OCI-LY1 (cell line): ENCODE results near the gene COMP.

Experiments used
- H2AFZ ChIP-seq: fragments of 200-600 bp; sonication (generic), shearing (Covaris generic); 2 replicates; pipeline ENCODE4 v1.6.0; 2014; ENCODE audit warnings: antibody characterized with exemption, mild to moderate bottlenecking, low read length
- H3F3A ChIP-seq: fragments of 200-600 bp; sonication (generic), shearing (Covaris generic); 2 replicates; pipeline ENCODE4 v1.6.0; 2014; ENCODE audit warnings: mild to moderate bottlenecking, antibody characterized with exemption, low read length, moderate library complexity; ENCODE audit not compliant: insufficient read depth
- H3K27ac ChIP-seq: fragments of 200-600 bp; sonication (generic); 2 replicates; pipeline ENCODE4 v1.5.1; 2014; ENCODE audit warnings: low read length, mixed run types, mild to moderate bottlenecking, low read depth; ENCODE audit not compliant: poor library complexity, severe bottlenecking
- H3K27me3 ChIP-seq: fragments of 200-600 bp; sonication (generic); 2 replicates; pipeline ENCODE4 v1.6.0; 2014; ENCODE audit warnings: antibody characterized with exemption, mild to moderate bottlenecking, low read length, moderate library complexity; ENCODE audit not compliant: insufficient read depth
- H3K36me3 ChIP-seq: fragments of 200-600 bp; sonication (generic); 2 replicates; pipeline ENCODE4 v1.6.1; 2014; ENCODE audit warnings: mild to moderate bottlenecking, antibody characterized with exemption, low read length, moderate library complexity, mixed read lengths; ENCODE audit not compliant: insufficient read depth
- H3K4me1 ChIP-seq: fragments of 200-600 bp; sonication (generic); 2 replicates; pipeline ENCODE4 v1.5.1; 2014; ENCODE audit warnings: mild to moderate bottlenecking, low read length, moderate library complexity; ENCODE audit not compliant: insufficient read depth, severe bottlenecking
- H3K4me2 ChIP-seq: fragments of 200-600 bp; sonication (generic), shearing (Covaris generic); 2 replicates; pipeline ENCODE4 v1.6.1; 2014; ENCODE audit warnings: low read length
- H3K4me3 ChIP-seq: fragments of 200-600 bp; sonication (generic); 2 replicates; pipeline ENCODE4 v1.5.1; 2014; ENCODE audit warnings: low read length, low read depth, mild to moderate bottlenecking, mixed read lengths; ENCODE audit not compliant: poor library complexity, severe bottlenecking
- H3K79me2 ChIP-seq: fragments of 200-600 bp; shearing (Covaris generic); 2 replicates; pipeline ENCODE4 v1.6.1; 2016; ENCODE audit warnings: mixed run types, low read length, mixed read lengths; ENCODE audit not compliant: insufficient read depth
- H3K9ac ChIP-seq: fragments of 200-600 bp; sonication (generic), shearing (Covaris generic); 2 replicates; pipeline ENCODE4 v1.6.1; 2014; ENCODE audit warnings: mild to moderate bottlenecking, low read length, mixed read lengths
- H3K9me2 ChIP-seq: fragments of 200-600 bp; sonication (generic), shearing (Covaris generic); 2 replicates; pipeline ENCODE4 v1.6.1; 2014; ENCODE audit warnings: low read depth, mild to moderate bottlenecking, low read length, mixed read lengths
- H3K9me3 ChIP-seq: fragments of 200-600 bp; shearing (Covaris generic); 2 replicates; pipeline ENCODE4 v1.6.1; 2014; ENCODE audit warnings: low read length, mixed read lengths
- H4K20me1 ChIP-seq: fragments of 200-600 bp; sonication (generic), shearing (Covaris generic); 2 replicates; pipeline ENCODE4 v1.6.0; 2016; ENCODE audit warnings: mild to moderate bottlenecking, low read length; ENCODE audit not compliant: insufficient read depth
- EZH2 ChIP-seq: fragments of 200-600 bp; sonication (generic), shearing (Covaris generic); IDR thresholded peaks from 2 replicates; pipeline ENCODE4 v1.8.0; 2017; ENCODE audit warnings: borderline replicate concordance, mixed run types, mild to moderate bottlenecking, antibody characterized with exemption, low read length, moderate library complexity, mixed read lengths
- TF ChIP-seq, protein P1 (sequence below): fragments of 200-600 bp; sonication (generic), shearing (Covaris generic); IDR thresholded peaks from 2 replicates; pipeline ENCODE4 v1.5.1; 2017; ENCODE audit warnings: mild to moderate bottlenecking, antibody characterized with exemption, low read length, moderate library complexity, mixed read lengths

COMP gene

DNA sequence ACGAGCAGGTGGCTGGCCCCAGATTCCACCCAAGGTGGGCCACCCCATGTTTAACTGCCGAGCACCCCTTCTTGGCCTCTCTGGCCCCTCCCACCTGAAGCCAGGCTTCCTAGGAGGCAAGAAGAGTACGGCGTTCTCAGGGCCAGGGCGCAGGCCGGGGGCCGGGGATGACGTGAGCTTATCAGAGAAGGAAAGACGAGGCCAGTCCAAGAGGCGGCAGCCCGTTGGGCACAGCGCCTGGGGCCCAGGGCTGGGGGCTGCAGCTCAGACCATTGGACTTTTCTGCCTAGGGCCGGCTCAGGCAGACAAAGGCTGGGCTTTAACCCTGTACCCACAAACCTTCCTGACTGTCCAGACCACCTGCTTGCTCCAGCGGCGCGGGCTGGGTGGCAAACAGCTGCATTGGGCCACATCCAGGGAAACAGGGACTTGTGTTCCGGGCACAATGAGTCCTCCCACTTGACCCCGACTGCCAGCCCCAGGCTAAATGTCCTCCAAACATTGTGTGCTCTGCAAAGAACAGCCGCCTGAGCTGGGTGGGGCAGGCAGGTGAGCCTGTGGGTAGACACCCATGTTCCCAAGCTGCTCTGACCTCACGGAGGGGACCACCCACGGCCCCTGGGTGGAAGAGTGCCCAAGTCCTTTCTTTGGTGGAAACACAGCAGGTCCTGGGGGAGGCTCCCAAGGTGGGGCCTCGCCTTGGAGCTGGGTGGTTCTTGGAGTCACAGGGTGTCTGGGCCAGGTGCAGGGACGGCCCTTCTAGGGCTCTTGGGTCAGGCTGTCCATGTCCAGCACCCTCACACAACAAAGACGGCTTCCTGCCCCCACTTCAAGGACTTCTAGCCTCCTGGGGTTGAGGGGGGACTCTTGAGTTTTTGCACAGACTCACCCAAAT is 21.9 kb downstream of the COMP start:
- Histone ChIP-seq H3K27me3 (peaks cover 22% of the 10 kb centered on the region), H3K9me3 (no peaks in the 10 kb centered on the region), H2AFZ (no peak overlapping the region), H3K4me3 (no peak overlapping the region), H3K4me2 (no peak overlapping the region), H3K36me3 (no peaks in the 10 kb centered on the region), H3F3A (no peaks in the 10 kb centered on the region), H3K79me2 (no peaks in the 10 kb centered on the region), H3K27ac (no peak overlapping the region), H3K4me1 (no peaks in the 10 kb centered on the region), H4K20me1 (no peaks in the 10 kb centered on the region), H3K9me2 (no peaks in the 10 kb centered on the region), H3K9ac (no peak overlapping the region)
- no peak for TF ChIP-seq EZH2
- TF ChIP-seq, protein P1, sequence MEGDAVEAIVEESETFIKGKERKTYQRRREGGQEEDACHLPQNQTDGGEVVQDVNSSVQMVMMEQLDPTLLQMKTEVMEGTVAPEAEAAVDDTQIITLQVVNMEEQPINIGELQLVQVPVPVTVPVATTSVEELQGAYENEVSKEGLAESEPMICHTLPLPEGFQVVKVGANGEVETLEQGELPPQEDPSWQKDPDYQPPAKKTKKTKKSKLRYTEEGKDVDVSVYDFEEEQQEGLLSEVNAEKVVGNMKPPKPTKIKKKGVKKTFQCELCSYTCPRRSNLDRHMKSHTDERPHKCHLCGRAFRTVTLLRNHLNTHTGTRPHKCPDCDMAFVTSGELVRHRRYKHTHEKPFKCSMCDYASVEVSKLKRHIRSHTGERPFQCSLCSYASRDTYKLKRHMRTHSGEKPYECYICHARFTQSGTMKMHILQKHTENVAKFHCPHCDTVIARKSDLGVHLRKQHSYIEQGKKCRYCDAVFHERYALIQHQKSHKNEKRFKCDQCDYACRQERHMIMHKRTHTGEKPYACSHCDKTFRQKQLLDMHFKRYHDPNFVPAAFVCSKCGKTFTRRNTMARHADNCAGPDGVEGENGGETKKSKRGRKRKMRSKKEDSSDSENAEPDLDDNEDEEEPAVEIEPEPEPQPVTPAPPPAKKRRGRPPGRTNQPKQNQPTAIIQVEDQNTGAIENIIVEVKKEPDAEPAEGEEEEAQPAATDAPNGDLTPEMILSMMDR = no peak

DNA sequence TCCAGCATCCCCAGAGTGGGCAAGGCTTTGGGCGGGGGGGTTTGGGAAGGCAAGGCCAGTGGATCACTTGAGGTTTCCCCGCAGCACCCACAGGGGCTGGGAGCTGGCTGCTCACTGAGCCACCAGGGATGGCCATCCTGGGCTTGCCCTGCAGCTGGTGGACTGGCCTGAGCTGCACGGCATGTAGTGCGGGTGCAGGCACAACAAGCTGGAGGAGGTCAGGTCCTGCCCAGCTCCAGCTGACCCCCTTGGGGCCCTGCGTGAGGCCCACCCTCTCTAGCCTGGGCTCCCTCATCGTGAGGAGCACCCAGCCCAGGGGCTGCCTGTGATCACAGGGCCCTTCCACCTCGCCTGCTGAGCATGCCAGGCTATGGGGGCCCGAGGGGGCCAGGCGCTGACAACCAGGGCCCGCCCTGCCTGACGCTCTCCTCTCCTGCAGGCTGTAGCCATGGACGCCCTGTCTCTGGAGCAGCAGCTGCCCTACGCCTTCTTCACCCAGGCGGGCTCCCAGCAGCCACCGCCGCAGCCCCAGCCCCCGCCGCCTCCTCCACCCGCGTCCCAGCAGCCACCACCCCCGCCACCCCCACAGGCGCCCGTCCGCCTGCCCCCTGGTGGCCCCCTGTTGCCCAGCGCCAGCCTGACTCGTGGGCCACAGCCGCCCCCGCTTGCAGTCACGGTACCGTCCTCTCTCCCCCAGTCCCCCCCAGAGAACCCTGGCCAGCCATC is 22.9 kb downstream of the COMP start:
- H3K4me3 ChIP-seq = no peak overlapping the region
- no peaks in the 10 kb centered on the region for H3K79me2 ChIP-seq
- no peak overlapping the region for H3K4me2 ChIP-seq
- no peaks in the 10 kb centered on the region for H3F3A ChIP-seq
- H2AFZ ChIP-seq = no peak overlapping the region
- H4K20me1 ChIP-seq = no peaks in the 10 kb centered on the region
- H3K36me3 ChIP-seq = no peaks in the 10 kb centered on the region
- H3K9me3 ChIP-seq = no peaks in the 10 kb centered on the region
- no peaks in the 10 kb centered on the region for H3K4me1 ChIP-seq
- H3K9me2 ChIP-seq = no peaks in the 10 kb centered on the region
- H3K27me3 ChIP-seq = peaks cover 23% of the 10 kb centered on the region
- TF ChIP-seq, protein P1 = 0 out of 2 replicates have a peak, but pooled peaks have one; percentile 6
- TF ChIP-seq EZH2 = no peak
- no peak overlapping the region for H3K9ac ChIP-seq
- H3K27ac ChIP-seq = no peak overlapping the region

DNA sequence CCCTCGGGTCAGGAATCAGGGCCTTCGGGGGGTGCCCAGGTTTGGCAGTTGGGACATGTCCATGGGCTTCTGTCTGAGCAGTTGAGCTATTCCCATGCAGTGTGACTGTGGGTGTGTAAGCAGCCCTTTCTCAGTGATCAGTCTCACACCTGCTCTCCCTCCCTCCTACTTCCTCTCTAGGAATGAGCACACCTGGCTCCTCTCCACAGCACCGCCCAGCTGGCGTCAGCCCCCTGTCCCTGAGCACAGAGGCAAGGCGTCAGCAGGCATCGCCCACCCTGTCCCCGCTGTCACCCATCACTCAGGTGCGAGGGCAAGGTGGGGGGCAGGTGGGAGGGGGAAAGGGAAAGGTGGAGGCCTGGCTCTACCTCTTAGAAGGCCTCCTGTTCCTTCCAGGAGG is 25.9 kb downstream of the COMP start:
- H3K4me2 ChIP-seq = no peak overlapping the region
- H2AFZ ChIP-seq = no peak overlapping the region
- H3K4me1 ChIP-seq = no peaks in the 10 kb centered on the region
- TF ChIP-seq, protein P1 = no peak
- no peak for TF ChIP-seq EZH2
- no peak overlapping the region for H3K4me3 ChIP-seq
- H3F3A ChIP-seq = no peaks in the 10 kb centered on the region
- no peaks in the 10 kb centered on the region for H3K36me3 ChIP-seq
- H3K9me3 ChIP-seq = no peaks in the 10 kb centered on the region
- no peaks in the 10 kb centered on the region for H3K79me2 ChIP-seq
- no peak overlapping the region for H3K9ac ChIP-seq
- H3K27me3 ChIP-seq = peaks cover 15% of the 10 kb centered on the region; the same call in 1 of the 2 replicates
- H4K20me1 ChIP-seq = no peaks in the 10 kb centered on the region
- H3K9me2 ChIP-seq = no peaks in the 10 kb centered on the region
- no peak overlapping the region for H3K27ac ChIP-seq
